PFSK-1 (cell line): ENCODE results near the gene SIGLEC1.

Experiments
- REST ChIP-seq, 2 experiments: IDR thresholded peaks; 2 replicates each; pipeline versions ENCODE4 v1.6.1 to v1.8.0; 2011 to 2012; ENCODE audit warnings: low read depth in 2 of 2, low read length in 2 of 2, control low read depth in 1 of 2, inconsistent platforms in 1 of 2, mild to moderate bottlenecking in 1 of 2, moderate library complexity in 1 of 2; ENCODE audit not compliant: insufficient read depth in 1 of 2
- SIN3A ChIP-seq: IDR thresholded peaks from 2 replicates; pipeline ENCODE4 v1.6.1; 2012; ENCODE audit warnings: mild to moderate bottlenecking, low read length, moderate library complexity, borderline replicate concordance; ENCODE audit not compliant: insufficient read depth
- TAF1 ChIP-seq: IDR thresholded peaks from 2 replicates; pipeline ENCODE4 v1.6.1; 2012; ENCODE audit warnings: low read length, control low read depth, borderline replicate concordance; ENCODE audit not compliant: insufficient read depth

GRCh38 chr20:3753501-3754275, 41.3 kb upstream of the SIGLEC1 start:
- TF ChIP-seq REST (IDR thresholded peaks at IDR 0.05; ENCODE audit: insufficient read depth in 1 of 2, low read depth in 2 of 2, low read length in 2 of 2) = no peak
- TF ChIP-seq TAF1 = no peak
- TF ChIP-seq SIN3A = no peak
